ENCODE results near the gene DDX24.

DNA sequence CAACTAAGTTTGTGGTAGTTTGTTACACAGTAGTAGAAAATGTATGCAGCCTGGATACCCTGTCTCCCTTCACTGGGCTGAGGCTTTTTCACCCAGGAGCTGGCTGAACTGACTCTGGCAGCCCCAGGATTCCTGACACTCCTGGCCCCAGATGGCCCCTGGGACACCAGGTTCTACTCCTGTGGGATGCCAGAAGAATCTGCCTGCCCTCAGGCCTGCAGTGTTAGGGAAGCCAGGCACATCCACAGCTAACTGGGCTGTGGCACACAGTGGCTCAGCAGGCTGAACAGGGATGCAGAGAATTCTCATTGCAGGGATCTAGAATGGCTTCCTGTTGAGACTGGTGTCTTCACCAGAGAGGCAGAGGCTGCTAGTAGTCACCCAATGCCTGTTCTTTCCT lies 38.1 kb upstream of the DDX24 start:
- TF ChIP-seq, protein P1, sequence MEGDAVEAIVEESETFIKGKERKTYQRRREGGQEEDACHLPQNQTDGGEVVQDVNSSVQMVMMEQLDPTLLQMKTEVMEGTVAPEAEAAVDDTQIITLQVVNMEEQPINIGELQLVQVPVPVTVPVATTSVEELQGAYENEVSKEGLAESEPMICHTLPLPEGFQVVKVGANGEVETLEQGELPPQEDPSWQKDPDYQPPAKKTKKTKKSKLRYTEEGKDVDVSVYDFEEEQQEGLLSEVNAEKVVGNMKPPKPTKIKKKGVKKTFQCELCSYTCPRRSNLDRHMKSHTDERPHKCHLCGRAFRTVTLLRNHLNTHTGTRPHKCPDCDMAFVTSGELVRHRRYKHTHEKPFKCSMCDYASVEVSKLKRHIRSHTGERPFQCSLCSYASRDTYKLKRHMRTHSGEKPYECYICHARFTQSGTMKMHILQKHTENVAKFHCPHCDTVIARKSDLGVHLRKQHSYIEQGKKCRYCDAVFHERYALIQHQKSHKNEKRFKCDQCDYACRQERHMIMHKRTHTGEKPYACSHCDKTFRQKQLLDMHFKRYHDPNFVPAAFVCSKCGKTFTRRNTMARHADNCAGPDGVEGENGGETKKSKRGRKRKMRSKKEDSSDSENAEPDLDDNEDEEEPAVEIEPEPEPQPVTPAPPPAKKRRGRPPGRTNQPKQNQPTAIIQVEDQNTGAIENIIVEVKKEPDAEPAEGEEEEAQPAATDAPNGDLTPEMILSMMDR (IDR thresholded peaks at IDR 0.05) = no peak
- no peak for TF ChIP-seq POLR2A (IDR thresholded peaks at IDR 0.05)

Measured in adrenal gland (tissue), 5 donors.